HG03558 (cell line): ENCODE measurements around the gene LIMA1.

ENCODE experiments used
- ATAC-seq: cut with Tn5 transposase; IDR thresholded peaks from one replicate; pipeline ENCODE4 v1.9.1; 2021; ENCODE audit warnings: moderate number of reproducible peaks; ENCODE audit not compliant: unreplicated experiment; ENCODE audit errors: extremely low read depth

The LIMA1 gene

DNA sequence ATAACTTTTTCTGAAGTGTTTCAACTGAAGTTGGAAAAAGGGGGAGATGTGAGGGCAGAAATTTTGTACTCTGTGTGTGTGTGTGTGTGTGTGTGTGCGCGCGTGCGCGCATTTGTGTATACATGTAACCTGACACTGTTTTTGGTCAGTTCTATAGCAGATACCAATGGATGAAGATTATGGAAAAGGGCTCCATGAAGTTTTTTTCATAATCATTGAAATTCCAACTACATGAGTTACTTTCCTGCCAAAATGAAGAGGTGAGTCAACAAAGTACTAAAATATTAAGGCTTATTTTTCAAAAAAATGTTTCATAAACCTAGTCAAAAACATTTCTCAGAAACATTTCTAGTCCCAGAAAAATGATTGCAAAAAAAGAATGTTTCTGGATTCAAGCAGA lies 90.4 kb downstream of the LIMA1 start:
- no peak for ATAC-seq

DNA sequence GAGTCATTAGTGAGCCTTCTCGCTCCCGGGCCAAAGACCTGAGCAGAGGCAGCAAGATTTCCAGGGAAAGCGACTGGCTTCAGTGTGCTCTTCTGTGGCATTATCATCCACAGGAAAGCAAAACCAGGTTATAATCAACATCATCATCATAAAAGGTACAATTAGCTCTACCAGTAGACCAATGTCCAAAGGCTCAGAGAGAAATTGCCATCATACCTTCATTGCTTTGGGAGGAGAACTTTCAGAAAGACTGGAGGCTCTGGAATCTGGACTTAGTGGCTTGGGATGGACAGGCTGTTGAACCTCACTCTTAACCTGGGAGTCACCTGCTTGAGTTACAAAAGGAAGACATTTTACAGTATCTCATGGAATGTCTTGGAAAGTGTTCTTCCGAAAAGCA lies 91.1 kb downstream of the LIMA1 start:
- ATAC-seq, result no peak

DNA sequence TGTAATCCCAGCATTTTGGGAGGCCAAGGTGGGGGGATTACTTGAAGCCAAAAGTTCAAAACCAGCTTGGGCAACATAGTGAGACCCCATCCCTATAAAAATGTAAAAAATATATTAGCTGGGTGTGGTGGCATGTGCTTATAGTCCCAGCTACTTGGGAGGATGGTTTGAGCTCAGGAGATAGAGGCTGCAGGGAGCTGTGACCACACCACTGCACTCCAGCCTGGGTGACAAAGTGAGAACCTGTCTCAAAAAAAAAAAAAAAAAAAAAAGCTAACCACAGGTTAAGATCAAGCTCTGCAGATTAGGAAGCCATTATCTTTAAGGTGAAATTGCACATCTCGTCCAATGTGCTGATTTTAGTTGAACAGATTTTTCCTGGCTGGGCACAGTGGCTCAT lies 92.5 kb downstream of the LIMA1 start:
- ATAC-seq, result no peak

DNA sequence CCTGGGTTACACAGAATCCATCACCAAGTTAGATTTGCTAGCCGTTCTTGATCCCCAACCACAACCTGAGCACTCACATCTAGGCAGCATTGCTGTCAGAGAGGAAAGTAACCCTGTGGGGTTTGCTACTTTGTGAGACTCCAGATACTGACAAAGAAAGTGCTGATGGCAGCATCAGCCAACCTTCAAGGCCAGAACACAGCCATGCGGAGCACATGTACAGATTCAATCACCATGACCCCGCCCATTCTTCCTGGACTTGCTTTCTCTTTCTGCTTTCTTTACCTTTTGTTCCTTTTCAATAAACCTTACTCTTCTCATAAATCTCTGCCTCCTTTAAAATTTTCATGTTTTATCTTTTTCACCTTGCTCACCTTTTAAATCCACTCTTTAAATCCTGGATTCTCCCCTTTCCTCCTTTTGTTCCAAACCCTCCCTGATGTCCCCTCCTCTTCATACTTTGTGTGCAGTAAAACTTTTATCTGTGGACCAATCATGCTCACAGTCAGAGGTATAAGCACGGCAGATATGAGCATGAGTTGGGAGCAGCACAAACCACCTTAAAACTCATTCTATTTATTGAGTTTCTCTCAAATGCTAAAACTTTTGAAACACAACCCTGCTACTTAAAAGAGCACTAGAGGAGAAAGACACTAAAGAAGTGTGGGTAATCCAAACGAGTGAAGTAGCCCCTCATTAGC lies 94.3 kb downstream of the LIMA1 start:
- no peak for ATAC-seq

DNA sequence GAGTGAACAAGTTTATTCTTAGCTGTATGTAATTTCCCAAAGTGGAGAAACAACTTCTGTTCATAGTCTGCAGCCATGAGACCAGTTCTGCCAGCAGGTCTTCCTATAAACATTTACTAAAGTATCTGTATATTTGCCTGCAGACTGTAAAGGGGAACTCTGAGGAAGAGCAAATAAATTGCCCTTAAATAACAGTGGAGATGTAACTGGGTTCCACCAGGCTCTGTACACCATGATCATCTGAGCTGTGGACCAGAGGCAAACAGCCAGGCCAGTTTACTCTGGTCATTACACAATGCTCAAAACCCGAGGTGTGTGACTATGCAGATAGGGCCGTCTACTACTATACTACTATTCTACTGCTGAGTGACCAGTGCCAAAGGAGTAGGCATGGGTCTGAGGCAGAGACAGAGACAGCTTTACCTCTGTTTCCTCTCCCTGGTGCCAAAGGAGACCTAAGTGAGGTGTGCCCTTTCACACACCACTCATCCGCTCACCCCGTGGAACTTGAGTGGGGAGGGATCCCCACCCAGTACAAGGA lies 95.0 kb downstream of the LIMA1 start:
- ATAC-seq, result no peak

DNA sequence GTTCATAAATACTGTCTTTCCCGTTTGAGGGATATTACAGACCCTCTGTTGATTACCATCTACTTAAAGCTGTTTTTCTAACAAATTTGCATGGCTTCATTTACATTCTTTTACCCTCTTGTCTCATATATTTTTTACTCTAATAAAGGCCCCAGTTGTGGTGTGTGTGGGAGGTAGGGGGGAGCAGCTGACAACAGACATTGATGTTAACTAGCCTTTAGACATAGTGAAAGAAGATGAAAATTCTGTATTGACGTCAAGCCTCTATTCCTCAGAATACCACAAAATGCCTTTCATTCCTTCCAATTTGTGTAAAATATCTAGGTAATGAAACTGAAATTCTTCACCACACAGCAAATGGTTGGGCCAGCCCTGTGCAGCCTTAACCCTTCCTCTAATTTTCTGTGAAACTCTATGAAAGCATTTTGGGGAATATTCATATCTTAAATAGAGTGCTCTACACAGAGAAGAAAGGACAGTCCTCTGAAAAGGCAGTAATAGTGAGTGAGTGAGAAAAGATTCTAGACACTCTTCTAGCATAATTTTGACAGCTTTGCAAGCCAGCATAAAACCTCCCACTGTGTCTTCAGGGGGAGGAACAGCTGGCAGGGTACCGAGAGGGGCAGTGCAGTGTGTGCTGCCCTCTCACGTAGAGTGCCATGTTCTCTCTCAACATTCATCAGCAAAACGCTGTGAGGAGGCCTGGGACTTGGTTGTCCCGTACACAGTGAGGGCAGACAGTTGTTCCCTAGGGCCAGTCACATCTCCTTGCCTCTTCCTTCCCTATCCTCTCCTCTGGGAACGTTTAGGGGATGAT lies 96.0 kb downstream of the LIMA1 start:
- no peak for ATAC-seq

DNA sequence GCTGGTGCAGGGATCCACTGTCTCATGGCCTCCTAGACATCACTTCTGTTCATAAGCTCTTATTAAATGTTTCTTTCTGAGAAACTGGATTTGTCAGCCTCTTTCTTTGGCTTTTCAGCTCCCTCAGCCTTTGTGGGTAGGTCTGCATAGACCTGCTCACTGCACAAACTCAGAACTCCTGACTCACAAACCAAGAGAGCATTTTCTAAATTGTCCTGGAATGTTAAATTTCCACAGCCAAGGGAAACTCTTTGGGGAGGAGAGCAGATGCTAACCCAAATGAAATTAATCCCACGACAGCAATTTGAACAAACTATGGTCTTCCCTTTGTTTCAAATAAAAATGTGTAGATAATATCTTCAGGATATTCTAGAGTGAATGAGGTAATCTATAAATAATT lies 96.6 kb downstream of the LIMA1 start:
- ATAC-seq, result no peak

DNA sequence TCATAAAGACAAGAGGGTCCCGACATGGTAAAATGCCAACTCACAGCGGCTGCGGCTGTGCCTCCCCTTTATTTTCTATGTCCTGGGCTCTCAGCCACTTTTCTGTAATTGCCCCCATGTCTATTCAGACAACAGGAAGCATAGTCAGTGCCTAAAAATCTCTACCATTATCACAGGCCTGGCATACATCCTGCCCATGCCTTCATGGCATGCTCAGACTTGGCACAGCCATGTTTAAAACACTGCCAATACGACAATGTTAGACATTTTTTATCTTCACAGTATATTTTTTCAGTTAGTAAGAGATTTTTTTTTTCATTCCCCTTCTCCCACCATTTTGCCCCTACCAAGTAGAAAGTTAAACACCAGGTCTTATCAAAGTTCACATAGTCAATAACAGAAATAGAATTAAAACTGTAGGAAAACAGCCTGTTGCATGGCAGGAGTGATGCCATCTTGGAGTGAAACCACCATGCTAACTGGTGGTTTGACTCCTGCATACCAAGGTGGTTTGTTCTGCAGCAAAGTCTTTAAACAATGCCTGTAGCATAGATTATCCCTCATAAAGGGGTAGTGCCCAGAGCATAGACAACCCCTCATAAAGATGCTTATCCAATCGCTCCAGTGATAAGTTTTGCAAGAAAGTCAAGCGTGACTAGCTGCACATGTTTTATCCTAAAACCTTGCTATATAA lies 97.2 kb downstream of the LIMA1 start:
- ATAC-seq, result no peak

DNA sequence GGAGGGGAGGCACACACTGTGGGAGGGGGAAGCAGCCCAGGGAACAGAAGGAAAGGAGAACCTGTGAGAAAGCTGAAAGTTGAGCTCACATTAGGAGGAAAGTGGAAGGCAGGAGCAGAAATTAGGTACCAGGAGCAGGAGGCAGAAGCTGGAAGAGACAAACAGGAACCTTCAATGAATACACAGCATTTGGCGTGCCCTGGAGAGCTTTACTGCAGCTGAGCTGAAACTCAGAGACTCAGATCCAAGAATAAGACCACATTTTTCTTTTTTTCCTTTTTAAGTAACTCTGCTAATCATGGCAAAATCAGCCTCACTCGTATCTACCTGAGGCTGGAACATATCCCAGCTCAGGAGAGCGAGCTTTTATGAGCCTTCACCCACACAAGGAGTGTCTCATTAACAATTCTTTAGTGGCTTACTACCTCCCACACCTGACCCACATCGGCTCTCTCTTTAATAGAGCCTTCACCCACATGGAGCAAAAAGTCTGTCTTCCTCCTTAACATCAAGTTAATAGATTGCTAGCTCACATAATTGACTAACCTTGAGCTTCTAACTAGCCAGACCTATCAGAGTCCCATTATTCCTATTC lies 97.9 kb downstream of the LIMA1 start:
- ATAC-seq, result no peak

DNA sequence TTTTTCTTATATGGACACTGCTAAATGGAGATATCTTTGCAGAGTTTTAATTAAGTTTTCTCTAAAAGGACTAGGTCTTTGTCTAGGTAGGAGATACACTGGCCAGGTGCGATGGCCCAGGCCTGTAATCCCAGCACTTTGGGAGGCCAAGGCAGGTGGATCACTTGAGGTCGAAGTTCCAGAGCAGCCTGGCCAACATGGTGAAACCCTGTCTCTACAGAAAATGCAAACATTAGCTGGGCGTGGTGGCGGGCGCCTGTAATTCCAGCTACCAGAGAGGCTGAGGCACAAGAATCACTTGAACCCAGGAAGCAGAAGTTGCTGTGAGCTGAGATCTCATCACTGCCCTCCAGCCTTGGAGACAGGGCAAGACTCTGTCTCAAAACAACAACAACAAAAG lies 99.1 kb downstream of the LIMA1 start:
- no peak for ATAC-seq

DNA sequence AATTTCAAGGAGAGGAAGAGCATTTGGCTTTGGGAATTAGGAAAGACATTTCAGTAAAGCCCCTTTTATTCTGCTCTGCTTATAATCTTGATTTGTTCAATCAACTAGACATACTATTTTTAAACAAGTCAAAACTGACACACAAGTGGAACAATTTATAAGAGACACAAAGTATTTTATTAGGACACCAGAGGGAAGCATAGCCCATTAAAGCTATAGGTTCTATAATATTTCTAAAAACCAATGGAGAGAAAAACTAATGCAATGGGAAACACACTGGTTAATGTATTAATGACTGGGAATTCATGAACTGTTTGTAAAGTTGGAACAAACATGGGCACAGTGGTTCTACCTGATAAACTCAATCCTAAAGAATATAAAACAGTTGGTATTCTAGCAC lies 100.9 kb downstream of the LIMA1 start:
- no peak for ATAC-seq

DNA sequence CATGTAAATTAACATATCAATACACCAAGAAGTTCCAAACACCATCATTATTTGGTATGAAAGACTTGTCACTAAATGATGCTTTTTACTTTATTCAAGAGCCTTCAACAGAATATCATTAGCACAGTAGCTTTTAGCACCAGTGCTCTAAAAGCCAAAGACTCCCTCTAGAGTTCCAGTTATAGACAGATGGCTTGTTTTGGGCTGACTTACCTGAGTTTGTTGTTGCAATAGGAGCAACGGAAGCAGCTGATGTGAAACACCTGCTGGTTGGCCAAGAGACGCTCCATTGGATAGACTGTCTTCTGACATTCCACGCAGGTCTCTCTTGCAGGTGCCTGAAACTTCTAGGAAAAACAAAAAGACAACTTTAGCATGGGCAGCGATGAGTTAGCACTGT lies 101.6 kb downstream of the LIMA1 start:
- ATAC-seq, result no peak

DNA sequence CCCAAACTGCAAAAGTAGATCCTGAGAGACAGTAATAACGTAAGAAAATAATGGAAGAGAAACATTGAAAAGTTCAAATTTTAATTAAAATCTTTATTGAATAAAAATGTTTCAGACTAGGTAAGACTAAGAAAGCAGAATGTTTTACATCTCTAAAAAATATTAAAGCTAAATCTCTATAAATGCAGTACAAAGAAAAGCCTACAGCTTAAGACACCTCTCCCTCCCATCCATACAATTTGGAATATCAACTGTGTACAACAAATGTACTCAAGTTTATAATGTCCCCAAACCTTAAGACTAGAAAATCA lies 107.6 kb downstream of the LIMA1 start:
- no peak for ATAC-seq

DNA sequence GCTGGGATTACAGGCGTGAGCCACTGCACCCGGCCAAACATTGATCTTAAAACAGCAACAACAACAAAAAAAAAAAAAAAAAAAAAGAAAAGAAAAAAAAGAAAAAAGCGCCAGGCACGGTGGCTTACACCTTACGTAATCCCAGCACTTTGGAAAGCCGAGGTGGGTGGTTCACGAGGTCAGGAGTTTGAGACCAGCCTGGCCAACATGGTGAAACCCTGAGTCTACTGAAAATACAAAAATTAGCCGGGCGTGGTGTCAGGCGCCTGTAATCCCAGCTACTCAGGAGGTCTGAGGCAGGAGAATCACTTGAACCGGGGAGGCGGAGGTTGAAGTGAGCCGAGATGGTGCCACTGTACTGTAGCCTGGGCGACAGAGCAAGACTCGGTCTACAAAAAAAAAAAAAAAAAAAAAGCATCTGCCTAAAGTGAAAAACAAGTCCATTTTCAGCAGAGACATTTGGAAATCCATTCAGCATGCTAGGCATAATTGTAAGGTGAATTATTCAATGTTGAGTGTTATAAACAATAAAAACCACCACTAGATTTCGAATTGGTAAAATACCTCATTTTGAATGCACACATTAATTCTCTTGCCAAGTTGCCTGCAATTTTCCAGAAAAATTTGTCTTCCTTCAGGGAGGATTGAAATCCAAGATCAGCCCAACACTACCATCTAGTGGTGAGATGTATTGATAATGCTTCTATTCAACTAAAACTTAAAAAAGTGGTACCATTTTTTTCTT lies 108.2 kb downstream of the LIMA1 start:
- no peak for ATAC-seq

DNA sequence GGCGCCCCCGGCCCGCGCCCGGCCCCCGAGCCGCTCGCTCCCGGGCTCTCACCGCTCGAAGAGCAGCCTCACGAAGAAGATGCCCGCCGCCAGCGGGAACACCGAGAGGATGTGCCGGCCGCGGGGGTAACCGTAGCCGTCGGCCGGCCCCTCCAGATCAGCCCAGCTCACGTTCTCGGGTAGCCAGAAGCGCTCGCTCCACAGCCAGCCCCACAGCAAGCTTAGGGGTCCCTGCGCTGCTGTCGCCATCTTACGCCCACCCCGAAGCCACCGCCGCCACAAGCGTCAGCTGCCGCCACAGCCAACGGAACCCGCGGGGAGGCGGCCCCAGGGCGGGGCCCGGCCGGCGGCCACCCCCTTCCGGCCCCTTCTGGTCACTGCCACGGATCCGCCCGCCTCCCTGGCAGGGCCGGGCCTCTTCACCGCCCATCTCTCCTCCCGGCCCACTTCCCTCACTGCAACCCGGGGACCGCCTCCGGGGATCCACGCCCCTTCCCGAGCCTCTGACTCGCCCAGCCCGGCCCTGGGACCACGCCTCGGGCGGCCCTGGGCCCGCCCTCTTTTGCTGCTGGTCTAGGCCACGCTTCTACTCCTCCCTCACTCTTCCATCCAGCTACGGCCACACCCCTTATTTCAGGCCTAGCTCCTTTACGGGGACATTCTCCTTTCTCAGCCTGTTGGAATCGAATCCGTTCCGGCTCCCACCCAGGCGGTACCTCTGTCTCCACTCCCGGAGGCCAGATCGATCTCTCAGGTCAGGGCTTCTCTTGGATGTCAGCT lies 116.1 kb downstream of the LIMA1 start, which contains the start of gene CERS5:
Gene CERS5 (minus strand): TSS at position 321 of the 780 bp plus-strand sequence. CDS start 72 bp downstream, at position 249.
- peak; percentile 97 for ATAC-seq

DNA sequence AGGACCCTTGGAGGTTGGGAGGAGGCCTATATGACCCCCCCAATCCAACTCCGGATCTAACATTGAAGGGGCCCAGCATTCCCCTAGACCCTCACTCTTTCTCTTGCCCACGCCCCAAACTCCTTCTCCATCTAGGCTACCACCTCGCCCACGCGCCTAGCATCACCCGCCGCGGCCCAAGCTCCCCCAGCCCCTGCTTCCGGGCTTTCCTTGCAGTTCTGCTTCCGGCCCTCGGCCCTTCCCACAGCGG lies 116.6 kb downstream of the LIMA1 start:
- no peak for ATAC-seq

DNA sequence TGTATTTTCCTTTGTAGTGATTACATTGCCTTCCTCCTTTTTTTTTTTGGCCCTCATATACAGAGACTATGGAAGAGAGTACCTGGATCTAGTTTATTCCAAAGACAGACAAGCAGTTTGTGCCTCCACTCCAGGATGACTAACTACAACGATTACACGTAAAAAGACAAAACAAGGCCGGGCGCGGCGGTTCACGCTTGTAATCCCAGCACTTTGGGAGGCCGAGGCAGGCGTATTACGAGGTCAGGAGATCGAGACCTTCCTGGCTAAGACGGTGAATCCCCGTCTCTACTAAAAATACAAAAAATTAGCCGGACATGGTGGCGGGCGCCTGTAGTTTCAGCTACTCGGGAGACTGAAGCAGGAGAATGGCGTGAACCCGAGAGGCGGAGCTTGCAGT lies 118.4 kb downstream of the LIMA1 start:
- no peak for ATAC-seq

DNA sequence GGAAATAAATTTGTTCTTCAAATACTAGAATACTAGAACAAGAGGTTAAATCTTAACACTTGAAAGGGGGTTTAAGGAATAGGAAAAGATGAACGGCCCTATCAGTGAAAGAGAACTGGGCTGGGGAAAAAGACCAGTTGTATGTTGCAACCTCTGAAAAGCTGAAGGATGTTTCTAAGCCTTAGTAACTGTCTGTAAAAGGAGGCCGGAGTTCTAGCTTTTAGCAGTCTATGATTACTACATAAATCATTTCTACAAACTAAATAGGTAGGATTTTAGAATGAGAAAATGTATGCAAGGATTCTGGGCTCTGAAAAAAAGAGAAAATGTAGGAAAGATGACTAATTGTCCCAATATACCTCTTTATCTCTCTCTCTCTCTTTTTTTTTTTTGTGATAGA lies 121.1 kb downstream of the LIMA1 start:
- no peak for ATAC-seq

DNA sequence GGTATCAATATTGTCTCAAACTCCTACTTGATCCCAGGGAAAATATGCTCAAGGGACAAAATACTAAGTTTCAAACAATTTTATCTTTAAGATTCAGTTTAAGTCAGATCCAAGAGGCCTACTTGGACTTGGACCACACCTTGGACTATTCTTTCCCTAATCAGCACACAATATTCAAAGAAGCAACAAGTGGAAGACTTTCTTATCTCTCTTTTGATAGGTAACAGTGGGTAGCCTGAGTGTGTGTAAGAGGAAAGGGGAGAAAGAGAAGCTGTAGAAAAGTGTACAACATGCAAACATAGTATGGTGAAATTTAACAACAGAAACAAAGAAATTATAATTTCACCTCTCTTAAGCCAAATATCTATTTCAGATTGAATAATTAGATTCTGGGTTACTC lies 122.7 kb downstream of the LIMA1 start:
- no peak for ATAC-seq

DNA sequence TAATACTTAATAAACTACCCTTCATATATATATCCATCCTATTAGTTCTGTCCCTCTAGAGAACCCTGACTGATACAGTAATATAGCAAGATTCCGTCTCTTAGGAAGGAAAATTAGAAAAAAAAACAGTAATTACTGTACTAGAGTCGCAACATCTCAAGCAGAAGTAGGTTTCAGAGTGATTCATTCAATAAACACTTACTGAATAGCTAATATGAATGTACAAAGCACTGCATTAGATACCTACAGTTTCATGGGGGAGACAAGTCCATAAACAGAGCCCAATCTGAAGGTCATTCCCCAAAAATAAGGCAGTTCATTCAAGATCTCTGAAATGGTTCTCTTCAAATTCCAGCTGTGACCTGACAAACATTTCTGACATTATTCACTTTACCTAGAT lies 126.1 kb downstream of the LIMA1 start:
- ATAC-seq, result no peak
